Spleen (tissue), 7 donors: ENCODE data around the gene HES1.

Source experiments
- CTCF ChIP-seq, 11 experiments: fragments of 200-600 bp in 7 of 11; fragments of 450-650 bp in 4 of 11; sonication (generic) in 4 of 11; IDR thresholded peaks in 8 of 11; conservative IDR thresholded peaks in 3 of 11; 1 replicate in 7 of 11; 2 replicates in 4 of 11; pipeline versions ENCODE4 v1.4.0 to v1.8.0; 2016 to 2021; ENCODE audit warnings: antibody characterized with exemption in 11 of 11, inconsistent platforms in 4 of 11, mild to moderate bottlenecking in 1 of 11
- POLR2A ChIP-seq, 3 donors: fragments of 450-650 bp; IDR thresholded peaks; one replicate each; pipeline ENCODE4 v1.5.1; 2017; ENCODE audit warnings: antibody characterized with exemption in 3 of 3, mild to moderate bottlenecking in 1 of 3
- POLR2AphosphoS5 ChIP-seq, 3 donors: sonication (generic); formaldehyde crosslinking; IDR thresholded peaks; one replicate each; pipeline ENCODE4 v1.5.1; 2017; ENCODE audit warnings: antibody characterized with exemption in 3 of 3
- donor health status: DM: no; HTN: no; CAD: no; lungs with moderate emphysema.
- donor health status: DM: no; HTN: no; CAD: no.
- donor health status: DM: no; HTN: no; CAD: no.

- TF ChIP-seq POLR2AphosphoS5 (IDR thresholded peaks at IDR 0.05) (no peak), CTCF (IDR thresholded peaks at IDR 0.05 in 8 of 11, conservative IDR thresholded peaks at IDR 0.05 in 3 of 11) (no peak), POLR2A (IDR thresholded peaks at IDR 0.05) (no peak)
Measured at GRCh38 chr3:194174980-194175379, 39.0 kb downstream of the HES1 start.
